ENCODE data around the gene ATM.
"Not testable (repeated sequence)": the region's sequence is repeated elsewhere in the genome, so short reads cannot be mapped to it uniquely, and the experiment has no call there.

Gene ATM

GRCh38 chr11:108293229-108293628 lies 70.4 kb downstream of the ATM start:
- DNase-seq: no peak

GRCh38 chr11:108302121-108302785 lies 79.4 kb downstream of the ATM start:
- no peak for DNase-seq

- no peak for DNase-seq
Measured at GRCh38 chr11:108307751-108308150, 84.9 kb downstream of the ATM start.

- no peak for DNase-seq
Measured at GRCh38 chr11:108313444-108313843, 90.6 kb downstream of the ATM start.

GRCh38 chr11:108316061-108316460 lies 93.2 kb downstream of the ATM start:
- no peak for DNase-seq

- DNase-seq: no peak
Measured at GRCh38 chr11:108319541-108320145, 96.8 kb downstream of the ATM start.

- DNase-seq: no peak
Measured at GRCh38 chr11:108322666-108323065, 99.8 kb downstream of the ATM start.

- DNase-seq: no peak
Measured at GRCh38 chr11:108324587-108324986, 101.7 kb downstream of the ATM start.

GRCh38 chr11:108333403-108333899 lies 110.6 kb downstream of the ATM start:
- no peak for DNase-seq

GRCh38 chr11:108338750-108339149 lies 115.9 kb downstream of the ATM start:
- no peak for DNase-seq

- no peak for DNase-seq
Measured at GRCh38 chr11:108340973-108341372, 118.1 kb downstream of the ATM start.

- no peak for DNase-seq
Measured at GRCh38 chr11:108341654-108342053, 118.8 kb downstream of the ATM start.

GRCh38 chr11:108343714-108344113 lies 120.8 kb downstream of the ATM start:
- DNase-seq: no peak

- no peak for DNase-seq
Measured at GRCh38 chr11:108345767-108346166, 122.9 kb downstream of the ATM start.

GRCh38 chr11:108346451-108346850 lies 123.6 kb downstream of the ATM start:
- no peak for DNase-seq

GRCh38 chr11:108351468-108351867 lies 128.6 kb downstream of the ATM start:
- no peak for DNase-seq

- DNase-seq: no peak
Measured at GRCh38 chr11:108364159-108364558, 141.3 kb downstream of the ATM start.

GRCh38 chr11:108368134-108368533 lies 145.3 kb downstream of the ATM start:
- no peak for DNase-seq

GRCh38 chr11:108369064-108369463 lies 146.2 kb downstream of the ATM start:
- no peak for DNase-seq

- DNase-seq: no peak
Measured at GRCh38 chr11:108370315-108370714, 147.4 kb downstream of the ATM start.

- no peak for DNase-seq
Measured at GRCh38 chr11:108370990-108371389, 148.1 kb downstream of the ATM start.

- DNase-seq: not testable (repeated sequence)
Measured at GRCh38 chr11:108373505-108373904, 150.6 kb downstream of the ATM start.

- DNase-seq: no peak
Measured at GRCh38 chr11:108388576-108388975, 165.7 kb downstream of the ATM start.

- DNase-seq: no peak
Measured at GRCh38 chr11:108392353-108392752, 169.5 kb downstream of the ATM start.

- no peak for DNase-seq
Measured at GRCh38 chr11:108393046-108393445, 170.2 kb downstream of the ATM start.
